HG03457 (cell line): Measurements from ENCODE around the gene HORMAD2.
"Not testable (repeated sequence)": the region's sequence is repeated elsewhere in the genome, so short reads cannot be mapped to it uniquely, and the experiment has no call there.

ENCODE experiments used
- ATAC-seq: cut with Tn5 transposase; IDR thresholded peaks from one replicate; pipeline ENCODE4 v1.9.1; 2021; ENCODE audit warnings: moderate number of reproducible peaks; ENCODE audit not compliant: unreplicated experiment

The HORMAD2 gene

DNA sequence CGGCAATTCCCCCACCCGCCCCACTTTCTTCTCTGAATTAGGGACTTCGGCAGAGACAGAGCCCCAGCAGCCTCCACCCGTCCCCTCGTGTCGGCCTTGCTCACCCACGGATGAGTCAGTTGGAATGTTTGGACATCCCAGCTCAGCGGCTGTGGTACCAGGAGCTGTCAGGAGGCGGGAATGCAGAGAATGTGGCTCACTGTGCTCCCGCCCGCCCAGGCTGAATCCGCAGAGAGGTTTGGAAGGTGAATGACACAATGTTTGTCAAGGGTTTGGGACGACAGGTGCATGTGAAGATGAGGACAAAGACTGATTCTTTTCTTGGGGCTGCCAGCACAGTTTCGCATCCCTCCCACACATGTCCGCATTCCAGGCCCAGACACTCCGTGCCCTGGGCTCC lies 126.7 kb downstream of the HORMAD2 start:
- ATAC-seq: no peak

DNA sequence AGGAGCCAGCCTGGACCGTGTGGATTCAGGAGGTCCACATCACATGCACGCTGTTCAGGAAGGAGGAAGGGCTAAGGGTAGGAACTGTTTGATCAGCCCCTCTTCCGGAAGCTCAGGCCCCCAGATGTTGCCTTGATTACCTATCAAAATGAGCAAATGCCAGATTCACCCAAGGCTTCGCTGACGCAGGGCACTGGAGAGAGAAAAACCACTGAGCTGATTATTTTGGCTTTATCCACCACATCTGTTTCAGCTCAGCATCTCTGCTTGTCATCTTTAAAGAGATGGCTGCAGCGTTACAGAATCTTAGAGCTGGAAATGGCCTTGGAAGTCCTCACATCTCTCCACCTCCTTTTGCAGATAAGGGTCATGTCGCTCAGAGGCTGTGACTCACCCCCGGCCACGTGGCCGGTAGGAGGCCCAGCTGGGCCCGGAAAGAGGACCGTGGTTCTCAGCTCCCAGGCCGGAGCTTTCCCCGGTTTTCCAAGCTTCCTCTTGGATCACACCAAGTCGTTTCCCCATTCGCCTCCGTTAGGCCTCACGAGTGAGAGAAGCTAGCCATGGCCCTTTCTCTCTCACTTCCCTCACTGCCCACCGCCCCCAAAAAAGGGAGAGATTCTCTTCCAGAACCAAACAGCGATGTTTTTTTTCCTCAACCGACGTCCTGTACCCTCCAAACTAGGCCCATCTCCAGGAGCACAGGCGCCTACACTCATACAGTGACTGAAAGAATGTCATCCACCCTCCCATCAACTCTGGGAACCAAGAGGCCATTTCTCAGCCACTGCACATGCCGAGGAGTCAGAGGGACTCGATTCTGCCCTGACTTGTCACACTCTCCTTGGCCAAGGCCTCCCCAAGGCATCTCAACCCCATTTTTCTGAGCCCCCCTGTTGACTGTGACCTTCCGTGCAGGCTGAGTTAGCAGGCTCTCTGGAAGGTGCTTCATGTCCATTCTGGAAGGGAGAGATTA lies 128.7 kb downstream of the HORMAD2 start:
- ATAC-seq: no peak

DNA sequence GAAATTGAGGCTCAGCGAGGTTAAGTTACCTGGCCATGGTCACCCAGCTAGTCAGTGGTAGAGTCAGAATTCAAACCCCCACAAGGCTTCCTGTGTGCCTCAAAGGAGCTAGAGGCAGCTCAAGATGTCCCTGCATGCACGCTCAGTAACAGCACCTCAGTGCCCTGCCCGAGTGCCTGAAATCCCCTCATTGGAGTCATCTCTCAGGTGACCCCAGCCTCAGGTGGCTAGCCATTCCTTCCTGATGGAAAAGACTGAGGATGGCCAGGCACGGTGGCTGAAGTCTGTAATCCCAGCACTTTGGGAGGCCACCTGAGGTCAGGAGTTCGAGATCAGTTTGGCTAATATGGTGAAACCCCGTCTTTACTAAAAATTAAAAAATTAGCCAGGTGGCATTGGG lies 129.4 kb downstream of the HORMAD2 start:
- no peak for ATAC-seq

DNA sequence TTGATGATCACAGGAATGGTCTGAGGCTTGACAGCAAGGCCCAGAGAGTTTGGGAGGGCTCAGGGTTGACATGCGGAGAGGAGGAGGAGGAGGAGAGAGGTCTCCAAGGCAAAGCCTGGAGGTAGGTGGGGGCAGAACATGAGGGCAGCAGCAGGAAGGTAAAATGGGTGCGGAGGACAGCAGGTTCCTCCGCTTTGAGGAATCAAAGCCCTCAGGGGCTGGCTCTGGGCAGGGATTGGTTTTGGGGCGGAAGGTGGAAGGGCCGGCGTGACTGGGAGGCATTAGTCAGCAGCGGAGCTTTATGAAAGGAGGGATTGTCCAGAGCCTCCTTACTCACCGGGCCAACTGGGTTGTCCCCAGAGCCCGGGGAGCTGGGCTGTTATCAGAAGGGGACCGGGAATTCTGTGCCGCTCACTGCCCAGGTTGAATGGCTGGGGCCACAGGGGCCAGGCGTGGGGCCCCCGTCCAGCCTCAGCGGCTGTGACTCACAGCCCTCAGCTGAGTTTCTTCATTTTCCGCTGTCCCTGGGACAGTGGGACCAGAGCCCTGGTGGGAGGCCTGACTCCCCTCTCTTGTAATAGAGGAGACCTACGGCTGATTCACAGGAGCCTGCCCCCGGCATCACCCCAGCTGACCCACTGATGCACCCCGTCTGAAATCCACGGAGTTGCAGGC lies 130.1 kb downstream of the HORMAD2 start:
- no peak for ATAC-seq

DNA sequence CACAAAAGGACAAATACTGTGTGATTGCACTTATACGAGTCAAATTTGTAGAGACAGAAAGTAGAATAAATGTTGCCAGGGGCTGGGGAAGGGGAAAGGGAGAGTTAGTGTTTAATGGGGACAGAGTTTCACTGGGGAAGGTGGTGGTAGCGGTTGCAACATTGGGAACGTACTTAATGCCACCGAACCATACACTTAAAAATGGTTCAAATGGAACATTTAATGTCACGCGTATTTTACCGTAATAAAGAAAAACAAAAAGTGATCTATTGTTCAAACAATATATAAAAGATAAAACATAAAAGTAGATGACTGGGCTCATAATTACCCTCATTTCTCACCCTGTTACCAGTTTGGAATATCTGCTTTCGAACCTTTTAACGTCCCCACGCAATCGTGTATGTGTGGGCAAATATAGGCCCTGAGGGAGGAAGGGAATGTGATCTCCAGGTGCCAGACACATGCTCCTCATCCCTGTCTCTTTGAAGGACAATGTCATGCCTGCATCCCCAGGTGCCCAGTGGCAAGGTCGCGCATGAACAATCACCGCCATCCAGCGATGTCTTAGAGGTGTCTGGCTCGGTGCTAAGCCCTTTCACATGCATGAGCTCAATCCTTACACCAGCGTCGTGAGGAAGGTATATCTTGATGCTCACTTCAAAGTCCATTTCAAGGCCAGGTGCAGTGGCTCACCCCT lies 131.0 kb downstream of the HORMAD2 start:
- no peak for ATAC-seq

DNA sequence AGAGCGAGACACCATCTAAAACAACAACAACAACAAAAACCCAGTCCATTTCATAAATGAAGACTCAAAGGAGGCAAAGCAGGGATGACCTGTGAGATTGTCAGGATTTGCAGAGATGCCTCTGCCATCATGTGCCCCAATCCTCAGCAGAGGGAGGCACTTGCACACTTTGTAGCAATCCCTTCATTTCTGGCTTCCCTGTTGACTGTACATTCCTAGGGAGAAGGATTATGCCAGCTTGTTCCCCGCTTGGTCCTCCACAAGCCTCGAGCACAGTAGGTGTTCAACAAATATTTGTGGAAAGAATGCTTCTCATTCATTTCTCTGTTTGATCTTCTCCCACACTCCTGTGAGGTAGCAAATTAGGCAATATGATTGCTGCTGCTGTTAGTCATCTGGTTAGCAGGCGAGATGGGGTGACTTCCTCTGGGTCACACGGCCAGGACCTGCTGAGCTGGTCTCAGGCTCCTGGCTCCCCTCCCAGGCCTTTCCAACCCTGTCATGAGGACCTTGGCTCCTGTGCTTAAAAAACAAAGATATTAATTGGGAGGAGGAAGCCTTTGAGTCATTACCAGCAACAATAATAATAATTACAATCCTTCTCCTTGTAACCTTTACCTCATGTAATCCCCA lies 132.2 kb downstream of the HORMAD2 start:
- no peak for ATAC-seq

DNA sequence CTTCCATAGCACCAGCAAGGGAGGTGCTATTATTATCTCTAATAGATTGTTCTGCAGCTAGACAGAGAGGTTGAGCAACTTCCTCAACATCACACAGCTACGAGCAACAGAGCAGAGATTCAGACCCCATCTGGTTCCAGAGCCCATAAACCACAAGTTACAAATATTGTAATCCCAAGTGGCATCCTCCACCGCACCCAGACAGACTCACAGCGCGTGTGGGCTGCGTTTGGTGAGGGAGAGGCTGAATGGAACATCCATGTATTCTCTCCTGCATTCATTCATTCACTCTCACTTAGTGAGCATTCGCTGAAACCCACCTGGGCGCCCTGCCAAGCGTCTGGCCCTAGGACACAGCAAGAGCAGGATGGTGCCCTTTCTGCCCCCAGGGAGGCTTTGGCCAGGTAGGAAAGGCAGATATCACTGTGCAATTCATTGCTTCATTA lies 132.8 kb downstream of the HORMAD2 start:
- ATAC-seq: no peak

DNA sequence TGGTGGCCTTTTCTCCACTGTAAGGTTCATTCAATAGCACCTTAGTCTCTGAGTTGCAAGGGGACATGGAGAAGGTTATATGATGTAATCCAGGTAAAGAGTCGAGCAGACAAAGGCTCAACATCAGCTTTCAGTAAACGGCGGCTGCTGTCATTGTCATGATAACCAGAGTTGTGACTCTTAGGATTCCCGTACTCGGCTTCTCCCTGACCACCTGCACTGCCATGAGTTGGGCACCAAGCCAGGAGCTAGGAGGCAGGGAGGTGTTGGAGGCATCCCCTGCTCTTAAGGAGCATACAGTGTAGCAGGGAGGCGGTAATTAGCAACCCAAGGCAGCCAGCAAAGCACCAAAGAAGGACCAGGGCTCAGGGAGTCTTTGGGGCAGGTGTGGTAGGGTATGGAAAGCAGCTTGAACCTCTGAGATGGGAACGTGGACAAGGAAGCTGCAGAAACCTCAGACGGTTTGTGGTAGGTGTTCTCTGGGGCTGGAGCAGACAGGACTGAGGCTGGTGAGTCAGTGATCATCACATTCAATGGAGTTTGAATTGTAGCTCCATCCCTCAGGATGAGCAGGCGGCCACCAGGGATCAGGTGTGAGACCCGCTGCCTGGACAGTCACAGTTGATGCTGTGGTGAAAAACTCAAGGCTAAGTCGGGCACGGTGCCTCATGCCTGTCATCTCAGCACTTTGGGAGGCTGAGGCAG lies 134.6 kb downstream of the HORMAD2 start:
- no peak for ATAC-seq

DNA sequence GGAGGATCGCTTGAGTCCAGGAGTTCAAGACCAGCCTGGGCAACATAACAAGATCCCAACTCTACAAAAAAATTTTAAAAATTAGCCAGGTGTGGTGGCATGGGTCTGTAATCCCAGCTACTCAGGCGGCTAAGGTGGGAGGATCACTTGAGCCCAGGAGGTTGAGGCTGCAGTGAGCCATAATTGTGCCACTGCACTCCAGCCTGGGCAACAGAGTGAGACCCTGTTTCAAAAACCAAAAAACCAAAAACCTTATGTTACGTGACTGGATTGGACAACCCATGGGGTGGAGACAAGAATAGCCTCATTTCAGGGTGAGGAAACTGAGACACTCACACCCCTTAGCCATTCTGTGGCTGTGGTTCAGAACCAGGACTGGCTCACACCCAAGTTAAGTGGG lies 136.0 kb downstream of the HORMAD2 start:
- not testable (repeated sequence) for ATAC-seq

DNA sequence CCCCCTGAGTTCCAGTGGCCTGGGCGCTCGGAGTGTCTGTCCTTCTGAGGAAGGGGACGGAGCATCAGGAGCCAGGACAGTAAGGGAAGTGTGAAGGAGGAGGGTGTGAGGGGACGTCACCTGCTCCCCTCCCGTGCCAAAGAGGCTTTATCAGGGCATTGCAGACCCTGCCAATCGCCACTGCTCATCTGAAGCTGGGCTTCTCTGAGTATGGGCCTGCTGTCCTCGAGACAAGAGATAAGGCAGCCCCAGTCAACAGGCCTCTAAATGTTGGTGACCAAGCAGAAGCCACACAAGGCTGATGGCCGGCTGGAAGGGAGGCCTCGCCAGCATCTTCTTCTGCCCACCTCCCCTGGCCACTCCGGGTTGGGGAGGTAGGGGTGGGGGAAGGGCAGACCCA lies 136.4 kb downstream of the HORMAD2 start:
- ATAC-seq: no peak

DNA sequence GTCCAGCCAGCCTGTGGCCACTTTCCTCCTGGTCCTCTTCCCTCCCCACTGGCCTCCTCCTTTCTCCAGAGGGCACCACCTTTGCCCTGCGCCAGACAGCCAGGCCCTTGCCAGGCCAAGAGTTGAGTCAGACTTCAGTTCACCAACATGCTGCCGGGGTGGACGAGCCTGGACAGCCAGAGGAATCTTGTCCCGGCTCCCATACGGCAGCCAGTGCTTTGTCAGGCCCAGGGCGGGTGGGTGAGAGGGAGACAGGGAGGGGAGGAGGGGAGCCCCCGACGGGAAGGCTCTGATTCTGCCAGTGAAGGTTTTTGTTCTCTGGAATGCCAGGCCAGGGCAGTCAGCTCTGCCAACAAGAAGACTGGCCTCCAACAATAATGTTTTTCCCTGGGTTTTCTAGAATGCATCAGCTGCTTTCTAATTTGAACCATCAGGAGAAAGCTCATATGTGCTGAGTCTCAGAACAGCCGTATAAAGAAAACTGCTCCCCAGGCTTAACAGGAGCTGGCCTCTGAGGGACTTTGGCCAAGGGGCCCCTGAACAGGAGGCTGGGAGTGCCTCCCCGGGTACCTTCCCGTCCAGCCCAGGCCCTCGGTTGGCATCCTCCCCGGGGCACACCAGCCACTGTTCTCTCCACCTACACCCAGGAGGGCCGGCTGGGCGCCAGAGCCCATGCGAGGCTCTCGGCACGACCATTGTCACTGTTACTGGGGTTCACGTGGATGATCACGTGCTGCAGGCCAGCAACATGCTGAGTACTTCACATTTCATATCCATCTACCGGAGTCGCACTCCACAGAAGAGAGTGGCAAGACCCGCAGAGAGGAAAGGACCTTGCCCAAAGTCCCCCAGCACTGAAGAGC lies 137.7 kb downstream of the HORMAD2 start:
- no peak for ATAC-seq

DNA sequence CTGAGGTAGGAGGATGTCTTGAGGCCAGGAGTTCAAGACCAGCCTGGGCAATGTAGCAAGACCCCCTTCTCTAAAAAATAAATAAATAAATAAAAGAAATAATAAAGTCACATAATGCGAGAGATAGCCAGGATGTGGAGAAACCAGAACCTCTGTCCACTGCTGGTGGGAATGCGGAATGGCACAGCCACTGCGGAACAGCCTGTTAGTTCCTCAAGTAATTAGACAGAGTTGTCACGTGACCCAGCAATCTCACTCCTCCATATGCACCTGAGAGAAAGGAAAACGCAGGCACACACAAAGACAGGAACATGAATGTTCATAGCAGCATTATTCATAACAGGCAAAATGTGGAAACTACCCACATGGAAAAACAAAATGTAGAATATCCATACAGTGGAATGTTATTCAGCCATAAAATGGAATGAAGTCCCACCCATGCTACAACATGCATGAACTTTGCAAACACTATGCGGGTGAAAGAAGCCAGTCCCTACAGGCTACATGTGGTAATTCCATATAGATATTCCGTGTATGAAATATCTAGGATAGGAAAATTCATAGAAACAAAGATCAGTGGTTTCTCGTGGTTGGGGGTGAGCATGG lies 138.9 kb downstream of the HORMAD2 start:
- no peak for ATAC-seq

DNA sequence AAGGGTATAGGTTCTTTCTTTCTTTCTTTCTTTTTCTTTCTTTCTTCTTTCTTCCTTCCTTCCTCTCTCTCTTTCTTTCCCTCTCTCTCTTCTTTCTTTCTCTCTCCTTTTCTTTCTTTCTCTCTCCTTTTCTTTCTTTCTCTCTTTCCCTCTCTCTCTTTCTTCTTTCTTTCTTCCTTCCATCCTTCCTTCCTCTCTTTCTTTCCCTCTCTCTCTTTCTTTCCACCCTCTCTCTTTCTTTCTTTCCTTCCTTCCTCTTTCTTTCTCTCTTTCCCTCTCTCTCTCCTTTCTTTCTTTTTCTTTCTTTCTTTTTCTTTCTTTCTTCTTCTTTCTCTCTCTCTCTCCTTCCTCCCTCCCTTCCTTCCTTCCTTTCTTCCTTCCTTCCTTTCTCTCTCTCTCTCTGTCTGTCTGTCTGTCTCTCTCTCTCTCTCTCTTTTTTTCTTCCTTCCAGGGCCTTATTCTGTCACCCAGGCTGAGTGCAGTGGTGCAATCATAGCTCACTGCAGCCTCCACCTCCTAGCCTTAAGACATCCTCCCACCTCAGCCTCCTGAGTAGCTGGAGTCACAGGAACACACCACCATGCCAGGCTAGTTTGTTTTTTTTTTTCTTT lies 139.5 kb downstream of the HORMAD2 start:
- ATAC-seq: no peak

DNA sequence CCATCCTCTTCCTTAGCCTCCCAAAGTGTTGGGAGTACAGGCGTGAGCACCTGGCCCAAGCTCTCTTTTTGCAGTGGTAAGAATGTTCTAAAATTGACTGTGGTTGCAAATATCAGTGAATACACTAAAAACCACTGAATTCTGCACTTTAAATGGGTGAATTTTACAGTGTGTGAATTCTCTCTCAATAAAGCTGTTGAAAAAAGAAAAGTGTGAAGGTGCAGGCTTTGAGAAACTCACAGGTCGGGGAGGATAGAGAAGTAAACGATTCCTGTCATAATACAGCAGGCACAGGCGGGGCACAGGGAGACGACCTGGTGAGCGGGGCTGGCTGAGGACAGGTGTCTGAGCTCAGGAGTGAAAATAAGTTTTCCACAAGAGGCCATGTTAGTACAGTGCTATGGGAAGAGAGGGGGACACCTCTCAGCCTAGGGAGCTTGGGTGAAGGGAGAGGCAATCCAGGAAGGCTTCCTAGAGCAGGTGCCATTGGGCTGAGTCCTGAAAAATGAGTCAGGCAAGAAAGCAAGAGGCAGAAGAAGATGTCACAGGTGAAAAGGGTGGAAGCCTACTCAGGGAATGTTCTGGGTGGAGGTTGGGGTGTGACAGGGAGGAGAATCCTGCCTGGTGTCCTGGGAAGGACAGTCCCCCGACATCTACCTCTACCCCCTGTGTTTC lies 140.2 kb downstream of the HORMAD2 start:
- no peak for ATAC-seq

DNA sequence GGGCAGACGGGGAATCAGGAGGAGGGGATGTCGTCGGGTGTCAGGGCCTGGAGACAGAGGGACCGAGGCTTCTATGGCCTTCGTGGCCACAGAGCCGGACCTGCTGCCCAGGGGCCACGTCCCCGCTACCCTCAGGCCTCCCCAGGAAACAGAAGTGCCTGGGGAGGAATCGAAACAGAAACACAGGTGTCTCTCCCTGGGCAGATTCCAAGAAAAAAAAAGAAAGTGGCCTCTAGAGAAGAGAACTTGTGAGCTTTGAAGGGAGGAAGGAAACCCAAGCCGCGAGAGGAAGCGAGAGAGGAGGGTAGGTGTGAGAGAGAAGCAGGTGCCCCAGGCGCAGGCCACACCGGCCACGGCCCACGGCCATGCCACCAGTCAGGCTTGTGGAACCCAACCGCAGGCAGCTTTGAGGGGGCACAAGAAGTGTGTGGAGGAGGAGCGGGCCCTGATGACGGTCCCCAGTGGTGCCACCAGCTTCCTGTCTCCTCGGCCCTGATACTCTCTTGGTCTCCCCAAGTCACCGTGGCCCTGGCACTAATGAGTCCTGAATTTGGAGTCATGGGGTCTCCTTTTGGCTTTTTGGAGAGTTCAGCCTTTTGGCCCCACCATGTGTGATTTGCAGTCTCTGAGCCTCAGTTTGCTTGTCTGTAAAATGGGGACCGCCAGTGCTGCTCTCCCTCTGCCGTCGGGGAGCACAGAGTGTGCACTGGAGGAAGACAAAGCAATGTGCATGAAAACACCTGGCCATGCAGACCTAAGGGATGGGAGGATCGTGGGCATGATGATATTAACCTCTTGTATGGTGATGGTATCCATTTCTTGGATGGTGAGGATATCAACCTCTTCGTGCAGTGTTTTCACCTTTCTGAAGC lies 141.1 kb downstream of the HORMAD2 start:
- no peak for ATAC-seq

DNA sequence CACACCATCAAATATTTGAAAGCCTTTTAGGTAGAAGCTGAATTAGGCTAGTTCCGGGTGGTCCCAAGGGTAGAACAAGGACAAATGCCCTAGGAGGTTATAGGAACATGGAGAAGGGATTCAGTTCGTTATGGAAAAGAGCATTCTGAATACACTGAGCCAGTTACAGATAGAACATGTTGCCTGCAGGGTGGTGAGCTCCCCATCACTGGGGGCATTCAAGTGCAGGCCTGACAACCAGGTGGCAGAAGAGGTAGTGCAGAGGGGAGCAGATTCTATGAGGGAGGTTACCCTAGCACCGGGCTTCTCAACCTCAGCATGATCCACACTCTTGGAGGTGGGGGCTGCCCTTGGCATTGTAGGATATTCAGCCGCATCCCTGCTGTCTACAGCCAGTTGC lies 142.1 kb downstream of the HORMAD2 start:
- ATAC-seq: no peak

DNA sequence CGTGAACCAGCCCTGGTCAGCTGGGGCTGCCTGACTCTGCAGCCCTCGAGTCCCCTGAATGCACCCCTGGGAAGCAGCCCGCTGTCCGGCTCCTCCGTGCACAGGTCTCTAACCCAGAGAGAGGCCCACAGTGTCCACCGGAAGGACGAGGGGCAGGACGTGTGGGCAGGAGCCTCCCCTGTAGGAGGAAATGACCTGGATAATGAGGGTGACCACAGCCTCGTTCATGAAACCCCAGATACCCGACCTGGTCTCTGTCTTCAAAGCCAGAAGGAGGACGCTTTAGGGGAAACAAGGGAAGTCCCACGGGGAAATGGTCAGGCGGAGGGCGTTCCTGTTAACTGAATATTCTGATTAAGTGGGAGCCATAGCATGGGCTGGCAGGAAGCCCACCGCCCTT lies 143.0 kb downstream of the HORMAD2 start:
- ATAC-seq: no peak
